GM21447 (cell line): ENCODE data around the gene TH.
"Not testable (repeated sequence)": the region's sequence is repeated elsewhere in the genome, so short reads cannot be mapped to it uniquely, and the experiment has no call there.

Source experiments
- ATAC-seq: cut with Tn5 transposase; IDR thresholded peaks from one replicate; pipeline ENCODE4 v1.9.1; 2021; ENCODE audit not compliant: unreplicated experiment

Gene TH

GRCh38 chr11:2179516-2179915, 7.9 kb upstream of the TH start:
- ATAC-seq: no peak

GRCh38 chr11:2178906-2179494, 7.4 kb upstream of the TH start:
- ATAC-seq: no peak

- ATAC-seq: not testable (repeated sequence)
These were observed 6.6 kb upstream of the TH start for GRCh38 chr11:2178055-2178773.

- no peak for ATAC-seq
These were observed 5.5 kb upstream of the TH start for GRCh38 chr11:2177076-2177475.

- no peak for ATAC-seq
These were observed 4.8 kb upstream of the TH start for GRCh38 chr11:2176389-2176900.

- ATAC-seq: no peak
These were observed 4.0 kb upstream of the TH start for GRCh38 chr11:2175659-2176058.

- ATAC-seq: no peak
These were observed 2.7 kb upstream of the TH start for GRCh38 chr11:2174361-2174760.

- no peak for ATAC-seq
These were observed 2.1 kb upstream of the TH start for GRCh38 chr11:2173761-2174160.

- no peak for ATAC-seq
These were observed 1.6 kb upstream of the TH start for GRCh38 chr11:2173150-2173693.

GRCh38 chr11:2172676-2173075, 1.1 kb upstream of the TH start:
- no peak for ATAC-seq

- no peak for ATAC-seq
These were observed 1.7 kb downstream of the TH start for GRCh38 chr11:2169626-2170570.

- ATAC-seq: no peak
These were observed 2.6 kb downstream of the TH start for GRCh38 chr11:2169005-2169378.

- ATAC-seq: no peak
These were observed 3.2 kb downstream of the TH start for GRCh38 chr11:2168286-2169004.

- ATAC-seq: no peak
These were observed 4.2 kb downstream of the TH start for GRCh38 chr11:2167141-2168045.

GRCh38 chr11:2166091-2166851, 5.3 kb downstream of the TH start:
- ATAC-seq: no peak

- ATAC-seq: no peak
These were observed 6.0 kb downstream of the TH start for GRCh38 chr11:2165571-2165970.

- ATAC-seq: no peak
These were observed 6.6 kb downstream of the TH start for GRCh38 chr11:2164861-2165555.

- no peak for ATAC-seq
These were observed 7.5 kb downstream of the TH start for GRCh38 chr11:2164081-2164480.
